Gastroesophageal sphincter (tissue), 4 donors: ENCODE measurements around the gene REL. TPM values are rescaled to one million over a fixed set of nuclear protein-coding genes. Genes with fewer than 3 reads are reported as not detected.

Experiments
- ATAC-seq: fragments of 150-250 bp; one replicate; pipeline ENCODE4 v1.9.1; 2016; ENCODE audit warnings: mild to moderate bottlenecking, moderate library complexity
- H3K27ac ChIP-seq, 4 donors: fragments of 200-600 bp; sonication (generic) in 3 of 4; 1 replicate in 3 of 4; 2 replicates in 1 of 4; pipeline ENCODE4 v1.5.1; 2016 to 2019
- H3K27me3 ChIP-seq: fragments of 200-600 bp; sonication (generic); one replicate; pipeline ENCODE4 v1.5.1; 2019
- H3K36me3 ChIP-seq, 2 donors: fragments of 200-600 bp; sonication (generic); one replicate each; pipeline ENCODE4 v1.5.1; 2019; ENCODE audit warnings: control low read depth in 1 of 2
- H3K4me1 ChIP-seq, 3 donors: fragments of 200-600 bp; sonication (generic); 1 replicate in 2 of 3; 2 replicates in 1 of 3; pipeline ENCODE4 v1.5.1; 2016 to 2019; ENCODE audit warnings: control low read depth in 2 of 3
- H3K4me3 ChIP-seq, 2 donors: fragments of 200-600 bp; sonication (generic); one replicate each; pipeline ENCODE4 v1.5.1; 2019; ENCODE audit warnings: mild to moderate bottlenecking in 1 of 2, moderate library complexity in 1 of 2
- H3K9me3 ChIP-seq, 3 donors: fragments of 200-600 bp; sonication (generic); one replicate each; pipeline ENCODE4 v1.5.1; 2017 to 2019; ENCODE audit warnings: control low read depth in 2 of 3
- EP300 ChIP-seq: sonication (generic); formaldehyde crosslinking; IDR thresholded peaks from one replicate; pipeline ENCODE4 v1.6.1; 2017; ENCODE audit warnings: antibody characterized with exemption, mild to moderate bottlenecking
- POLR2A ChIP-seq, 2 donors: fragments of 450-650 bp; IDR thresholded peaks; one replicate each; pipeline ENCODE4 v1.6.1; 2017; ENCODE audit warnings: antibody characterized with exemption in 2 of 2, mild to moderate bottlenecking in 2 of 2, moderate library complexity in 1 of 2
- POLR2AphosphoS5 ChIP-seq: sonication (generic); formaldehyde crosslinking; IDR thresholded peaks from one replicate; pipeline ENCODE4 v1.6.1; 2017; ENCODE audit warnings: antibody characterized with exemption
- WGBS, 2 donors: methylation state at CpG; one replicate each; pipeline ENCODE4 v1.1.5; 2018; ENCODE audit warnings: low coverage in 1 of 2; 5-methylcytosine and 5-hydroxymethylcytosine counted together
- total RNA-seq, 4 donors: library from RNA; depleted of rRNA; stranded (reverse); fragments of >200 nt; gene quantifications; one replicate each; pipeline ENCODE4 v1.1.0, GENCODE V29; 2016
- TF ChIP-seq, protein P1 (sequence below), 4 experiments: fragments of 200-600 bp in 2 of 4; fragments of 450-650 bp in 2 of 4; sonication (generic) in 1 of 4; IDR thresholded peaks; one replicate each; pipeline ENCODE4 v1.5.1; 2017 to 2019; ENCODE audit warnings: antibody characterized with exemption in 4 of 4, mild to moderate bottlenecking in 2 of 4, moderate library complexity in 2 of 4

The REL gene
- 10 to 100 TPM in 1 of 4 donors, 1 to 10 TPM in 3; 8.3 to 13.3 (median 9.5) TPM for total RNA-seq

DNA sequence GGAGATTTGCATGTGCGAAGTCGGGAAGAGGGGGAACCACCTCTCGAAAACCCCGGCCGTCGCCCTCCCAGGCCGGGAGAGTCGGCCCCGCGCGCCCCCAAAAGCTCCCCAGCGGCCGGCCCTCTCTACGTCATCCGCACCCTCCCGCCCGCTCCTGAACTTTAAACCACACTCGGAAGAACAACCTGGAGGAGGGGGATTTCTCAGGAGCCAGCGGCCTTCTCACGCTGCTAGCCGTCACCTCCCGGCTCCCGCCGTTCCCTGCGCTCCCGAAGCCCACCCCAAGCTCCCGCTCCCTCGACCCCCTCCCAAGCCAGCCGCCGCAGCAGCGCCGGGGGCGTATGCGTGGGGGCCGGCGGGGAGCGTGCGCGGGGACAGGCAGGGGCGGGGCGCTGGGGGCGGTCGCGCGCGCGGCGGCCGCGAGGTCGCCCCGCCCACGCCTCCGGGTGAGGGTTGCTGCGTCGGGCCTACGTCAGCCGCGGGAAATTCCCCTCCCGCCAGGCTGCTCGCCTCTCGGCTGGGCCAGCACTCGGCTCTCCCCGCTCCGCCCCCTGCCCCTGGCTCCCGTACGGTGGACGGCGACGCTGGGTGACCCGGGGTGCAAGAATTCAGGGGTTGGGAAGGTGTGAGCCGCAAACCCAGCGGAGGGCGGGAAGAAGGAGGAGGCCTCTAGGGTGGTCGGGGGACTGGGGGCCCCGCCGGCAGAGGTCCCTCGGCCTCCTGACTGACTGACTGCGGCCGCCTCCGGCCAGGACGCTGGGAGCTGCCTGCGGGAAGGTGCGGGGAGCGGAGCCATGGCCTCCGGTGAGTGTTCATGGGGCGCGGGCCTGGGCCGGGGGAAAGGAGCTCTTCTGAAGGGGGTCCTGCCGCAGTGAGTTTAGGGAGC is at the start of gene REL:
Gene REL, plus strand, starts transcription at position 528 of the 886 bp plus-strand sequence. Its CDS starts 267 bp downstream, at position 795.
- H3K9me3 ChIP-seq, result no peaks in the 10 kb centered on the region
- peak within 1 kb of the TSS; percentile 64 to 79 for H3K4me3 ChIP-seq
- TF ChIP-seq POLR2A (IDR thresholded peaks at IDR 0.05) (peak; percentile 81 to 82), POLR2AphosphoS5 (peak; percentile 89), EP300 (no peak)
- TF ChIP-seq, protein P1, sequence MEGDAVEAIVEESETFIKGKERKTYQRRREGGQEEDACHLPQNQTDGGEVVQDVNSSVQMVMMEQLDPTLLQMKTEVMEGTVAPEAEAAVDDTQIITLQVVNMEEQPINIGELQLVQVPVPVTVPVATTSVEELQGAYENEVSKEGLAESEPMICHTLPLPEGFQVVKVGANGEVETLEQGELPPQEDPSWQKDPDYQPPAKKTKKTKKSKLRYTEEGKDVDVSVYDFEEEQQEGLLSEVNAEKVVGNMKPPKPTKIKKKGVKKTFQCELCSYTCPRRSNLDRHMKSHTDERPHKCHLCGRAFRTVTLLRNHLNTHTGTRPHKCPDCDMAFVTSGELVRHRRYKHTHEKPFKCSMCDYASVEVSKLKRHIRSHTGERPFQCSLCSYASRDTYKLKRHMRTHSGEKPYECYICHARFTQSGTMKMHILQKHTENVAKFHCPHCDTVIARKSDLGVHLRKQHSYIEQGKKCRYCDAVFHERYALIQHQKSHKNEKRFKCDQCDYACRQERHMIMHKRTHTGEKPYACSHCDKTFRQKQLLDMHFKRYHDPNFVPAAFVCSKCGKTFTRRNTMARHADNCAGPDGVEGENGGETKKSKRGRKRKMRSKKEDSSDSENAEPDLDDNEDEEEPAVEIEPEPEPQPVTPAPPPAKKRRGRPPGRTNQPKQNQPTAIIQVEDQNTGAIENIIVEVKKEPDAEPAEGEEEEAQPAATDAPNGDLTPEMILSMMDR (IDR thresholded peaks at IDR 0.05), result peak in 1 of 4 experiments; percentile 9
- H3K4me1 ChIP-seq, result peaks cover 3 to 49% (median 4%) of the 10 kb centered on the region in 3 donors
- ATAC-seq, result peak; percentile 98
- peak within 1 kb of the TSS; percentile 86 to 98 (median 97) for H3K27ac ChIP-seq
- H3K36me3 ChIP-seq, result no peaks in the 10 kb centered on the region
- no peaks in the 10 kb centered on the region for H3K27me3 ChIP-seq
- WGBS, 2 donors, result 0% methylated on average over 3 to 4 of the region's 90 CpGs

DNA sequence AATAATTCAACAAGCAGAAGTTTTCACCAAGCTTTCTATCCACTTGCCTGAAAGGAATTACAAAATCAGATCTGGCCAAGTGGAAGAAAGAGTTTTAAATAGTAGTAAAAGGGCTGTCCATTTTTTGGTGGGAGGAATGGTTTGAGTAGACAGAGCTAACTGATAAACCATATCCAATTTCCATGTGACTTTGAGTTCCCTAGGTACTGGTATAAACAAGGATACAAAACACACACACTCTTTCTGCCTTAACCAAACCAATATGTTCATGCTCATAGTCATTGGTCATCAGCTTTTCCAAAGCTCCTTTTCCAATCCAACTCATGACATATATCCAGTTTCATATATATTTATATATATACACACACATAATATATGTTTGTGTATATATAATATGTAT is 49.5 kb upstream of the REL start:
- Histone ChIP-seq H3K27me3 (no peaks in the 10 kb centered on the region), H3K4me1 (no peaks in the 10 kb centered on the region), H3K4me3 (no peak overlapping the region), H3K9me3 (no peaks in the 10 kb centered on the region), H3K36me3 (no peaks in the 10 kb centered on the region), H3K27ac (no peak overlapping the region)
- TF ChIP-seq POLR2AphosphoS5 (no peak), EP300 (no peak), POLR2A (IDR thresholded peaks at IDR 0.05) (no peak)
- TF ChIP-seq, protein P1 (IDR thresholded peaks at IDR 0.05), result no peak
- ATAC-seq, result no peak

DNA sequence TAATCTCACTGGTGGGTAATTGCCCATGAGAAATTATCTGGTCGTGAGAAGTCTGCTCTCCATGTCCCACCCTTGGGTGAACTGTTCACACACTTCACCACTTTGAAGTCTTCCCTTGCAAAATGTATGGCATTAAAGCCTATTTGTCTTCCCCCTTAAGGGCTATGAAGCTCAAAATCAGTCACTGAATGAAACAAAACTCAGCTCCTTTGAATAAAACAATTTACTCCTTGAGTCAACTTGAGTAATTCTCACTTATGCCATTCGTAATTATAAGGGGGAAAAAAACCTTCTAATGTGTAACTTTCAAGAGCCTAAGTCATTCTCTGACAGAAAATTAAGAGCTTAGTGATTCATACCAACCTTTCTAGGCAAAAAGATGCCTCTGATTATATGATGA is 48.8 kb upstream of the REL start:
- WGBS, 2 donors, result 13 to 39% methylated on average over 2 of the region's 2 CpGs
- Histone ChIP-seq H3K9me3 (no peaks in the 10 kb centered on the region), H3K4me1 (no peaks in the 10 kb centered on the region), H3K27ac (no peak overlapping the region), H3K4me3 (no peak overlapping the region), H3K27me3 (no peaks in the 10 kb centered on the region), H3K36me3 (no peaks in the 10 kb centered on the region)
- no peak for ATAC-seq
- TF ChIP-seq POLR2A (IDR thresholded peaks at IDR 0.05), result no peak
- TF ChIP-seq POLR2AphosphoS5, result no peak
- TF ChIP-seq, protein P1 (IDR thresholded peaks at IDR 0.05), result no peak
- no peak for TF ChIP-seq EP300

DNA sequence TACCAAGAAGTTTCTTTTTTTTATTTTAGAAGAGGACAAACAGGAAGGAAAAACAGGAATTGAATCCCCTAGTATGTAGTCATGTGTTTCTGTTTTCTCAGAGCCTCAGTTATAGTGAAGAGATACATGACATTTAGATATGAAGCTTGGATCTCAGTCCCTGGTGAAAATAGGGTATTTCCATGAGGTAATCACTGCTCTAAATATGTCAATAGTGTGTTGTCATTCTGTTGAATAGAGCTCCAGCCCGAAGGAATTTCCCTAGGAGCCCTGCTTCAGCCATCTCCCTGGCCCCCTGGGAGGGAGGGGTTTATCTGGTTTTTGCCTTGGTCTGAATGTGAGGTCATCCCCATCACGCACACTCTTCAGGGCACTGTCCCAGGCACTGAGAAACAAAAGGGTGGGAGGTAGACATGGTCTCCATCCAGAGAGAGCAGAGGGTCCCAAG is 47.1 kb upstream of the REL start:
- Histone ChIP-seq H3K36me3 (no peaks in the 10 kb centered on the region), H3K27ac (no peak overlapping the region), H3K4me1 (no peaks in the 10 kb centered on the region), H3K9me3 (no peaks in the 10 kb centered on the region), H3K27me3 (no peaks in the 10 kb centered on the region), H3K4me3 (no peak overlapping the region)
- ATAC-seq, result no peak
- WGBS, 2 donors, result 59% methylated on average over 2 of the region's 2 CpGs; no CpG with 5 or more reads in 1 of the 2 donors
- TF ChIP-seq POLR2A (IDR thresholded peaks at IDR 0.05) (no peak), POLR2AphosphoS5 (no peak), EP300 (no peak)
- TF ChIP-seq, protein P1 (IDR thresholded peaks at IDR 0.05), result no peak

DNA sequence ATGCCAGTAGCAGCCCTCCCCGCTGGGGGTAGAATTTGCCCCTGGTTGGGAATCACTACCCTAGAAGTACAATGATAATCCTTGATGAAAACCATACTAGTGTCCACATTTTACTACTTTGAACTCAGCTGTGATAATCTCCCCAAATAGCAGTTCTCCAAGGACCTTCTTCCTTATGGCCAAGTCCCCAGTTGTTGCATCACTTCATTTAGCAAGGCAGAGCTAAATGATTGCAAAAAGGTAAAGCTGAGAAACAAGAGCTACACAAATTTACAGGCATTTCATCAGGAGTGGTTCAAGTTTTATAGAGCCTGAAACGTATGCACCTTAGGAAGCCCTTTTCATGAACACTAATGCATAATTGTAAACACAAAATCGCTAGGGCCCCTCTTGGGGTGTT is 44.9 kb upstream of the REL start:
- TF ChIP-seq, protein P1 (IDR thresholded peaks at IDR 0.05), result no peak
- TF ChIP-seq POLR2A (IDR thresholded peaks at IDR 0.05) (no peak), POLR2AphosphoS5 (no peak), EP300 (no peak)
- no peak for ATAC-seq
- no peak overlapping the region for H3K4me3 ChIP-seq
- no peaks in the 10 kb centered on the region for H3K4me1 ChIP-seq
- WGBS, 2 donors, result 68 to 71% methylated on average over 2 to 3 of the region's 3 CpGs
- no peak overlapping the region for H3K27ac ChIP-seq
- no peaks in the 10 kb centered on the region for H3K36me3 ChIP-seq
- H3K27me3 ChIP-seq, result no peaks in the 10 kb centered on the region
- no peaks in the 10 kb centered on the region for H3K9me3 ChIP-seq
